Muscle layer of colon (tissue), 2 donors: ENCODE results near the gene CREBBP.

ENCODE experiments used
- H3K27ac ChIP-seq: one replicate; pipeline ENCODE4 v1.7.0; 2013; ENCODE audit warnings: low read depth, mild to moderate bottlenecking, low read length, moderate library complexity
- H3K27me3 ChIP-seq, 2 donors: one replicate each; pipeline ENCODE4 v1.7.0; 2013; ENCODE audit warnings: low read length in 2 of 2, mild to moderate bottlenecking in 2 of 2; ENCODE audit not compliant: insufficient read depth in 2 of 2, control insufficient read depth in 1 of 2
- H3K36me3 ChIP-seq: one replicate; pipeline ENCODE4 v1.7.0; 2013; ENCODE audit warnings: mild to moderate bottlenecking, low read length; ENCODE audit not compliant: insufficient read depth
- H3K4me1 ChIP-seq: one replicate; pipeline ENCODE4 v1.7.0; 2013; ENCODE audit warnings: mild to moderate bottlenecking, low read length; ENCODE audit not compliant: insufficient read depth
- H3K4me3 ChIP-seq, 2 donors: one replicate each; pipeline ENCODE4 v1.7.0; 2013; ENCODE audit warnings: low read length in 2 of 2, low read depth in 1 of 2, mild to moderate bottlenecking in 1 of 2, moderate library complexity in 1 of 2
- H3K9ac ChIP-seq: one replicate; pipeline ENCODE4 v1.7.0; 2013; ENCODE audit warnings: low read length
- H3K9me3 ChIP-seq: one replicate; pipeline ENCODE4 v1.7.0; 2013; ENCODE audit warnings: mild to moderate bottlenecking, low read length
- donor health status: abdominal sarcoma.
- donor health status: Adenocarcinoma of cecum.

CREBBP gene

DNA sequence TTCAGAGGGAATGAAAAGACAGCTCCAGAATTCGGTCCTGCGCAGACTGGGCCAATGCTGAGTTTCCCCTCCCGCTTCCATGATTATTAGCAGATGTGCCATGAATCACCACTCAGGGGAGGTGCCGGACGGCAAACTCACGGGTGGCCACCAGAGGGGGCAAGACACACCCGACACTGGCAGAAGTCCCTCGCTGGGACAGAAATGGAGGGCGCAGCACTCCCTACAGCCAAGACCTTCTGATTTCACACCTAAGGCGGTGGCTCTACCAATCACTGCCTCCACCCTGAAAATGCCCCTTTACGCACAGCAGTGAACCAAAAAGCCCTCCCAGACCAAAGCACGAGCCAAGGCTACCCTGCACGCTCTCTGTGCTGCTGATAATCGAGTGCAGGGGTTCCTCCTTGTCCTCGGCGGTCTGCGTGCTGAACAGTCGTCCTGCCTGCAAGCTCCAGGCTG, 190.0 kb downstream of the CREBBP start:
- Histone ChIP-seq H3K4me3 (peak overlapping the region; percentile 25 to 66), H3K27me3 (no peaks in the 10 kb centered on the region), H3K4me1 (peaks cover 15% of the 10 kb centered on the region), H3K36me3 (peaks cover 28% of the 10 kb centered on the region), H3K9me3 (no peaks in the 10 kb centered on the region), H3K27ac (peak overlapping the region; percentile 67), H3K9ac (peak overlapping the region; percentile 42)

GRCh38 chr16:3689731-3690130, 190.8 kb downstream of the CREBBP start:
- peaks cover 35% of the 10 kb centered on the region for H3K36me3 ChIP-seq
- H3K4me3 ChIP-seq: peak overlapping the region in 1 of 2 donors; percentile 23
- H3K9me3 ChIP-seq: no peaks in the 10 kb centered on the region
- H3K9ac ChIP-seq: no peak overlapping the region
- peaks cover 15% of the 10 kb centered on the region for H3K4me1 ChIP-seq
- H3K27me3 ChIP-seq: no peaks in the 10 kb centered on the region
- H3K27ac ChIP-seq: no peak overlapping the region

- peaks cover 35% of the 10 kb centered on the region for H3K36me3 ChIP-seq
Observed at GRCh38 chr16:3687792-3688191, 192.7 kb downstream of the CREBBP start.

DNA sequence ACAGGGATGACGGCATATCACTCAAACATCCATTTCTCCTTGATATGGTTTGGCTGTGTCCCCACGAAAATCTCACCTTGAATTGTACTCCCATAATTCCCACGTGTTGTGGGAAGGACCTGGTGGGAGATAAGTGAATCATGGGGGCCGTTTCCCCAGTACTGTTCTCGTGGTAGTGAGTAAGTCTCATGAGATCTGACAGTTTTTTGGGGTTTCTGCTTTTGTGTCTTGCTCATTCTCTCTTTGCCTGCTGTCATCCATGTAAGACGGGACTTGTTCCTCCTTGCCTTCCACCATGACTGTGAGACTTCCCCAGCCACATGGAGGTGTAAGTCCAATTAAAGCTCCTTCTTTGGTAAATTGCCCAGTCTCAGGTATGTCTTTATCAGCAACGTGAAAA, 193.5 kb downstream of the CREBBP start:
- H3K4me1 ChIP-seq: peaks cover 15% of the 10 kb centered on the region
- no peak overlapping the region for H3K27ac ChIP-seq
- H3K36me3 ChIP-seq: peaks cover 35% of the 10 kb centered on the region
- H3K27me3 ChIP-seq: no peaks in the 10 kb centered on the region
- H3K4me3 ChIP-seq: no peak overlapping the region
- no peak overlapping the region for H3K9ac ChIP-seq
- H3K9me3 ChIP-seq: no peaks in the 10 kb centered on the region

More at GRCh38 chr16:3687792-3688191, 192.7 kb downstream of the CREBBP start:
- H3K9ac ChIP-seq: no peak overlapping the region
- no peaks in the 10 kb centered on the region for H3K9me3 ChIP-seq
- peaks cover 15% of the 10 kb centered on the region for H3K4me1 ChIP-seq
- H3K4me3 ChIP-seq: no peak overlapping the region
- no peak overlapping the region for H3K27ac ChIP-seq
- H3K27me3 ChIP-seq: no peaks in the 10 kb centered on the region

DNA sequence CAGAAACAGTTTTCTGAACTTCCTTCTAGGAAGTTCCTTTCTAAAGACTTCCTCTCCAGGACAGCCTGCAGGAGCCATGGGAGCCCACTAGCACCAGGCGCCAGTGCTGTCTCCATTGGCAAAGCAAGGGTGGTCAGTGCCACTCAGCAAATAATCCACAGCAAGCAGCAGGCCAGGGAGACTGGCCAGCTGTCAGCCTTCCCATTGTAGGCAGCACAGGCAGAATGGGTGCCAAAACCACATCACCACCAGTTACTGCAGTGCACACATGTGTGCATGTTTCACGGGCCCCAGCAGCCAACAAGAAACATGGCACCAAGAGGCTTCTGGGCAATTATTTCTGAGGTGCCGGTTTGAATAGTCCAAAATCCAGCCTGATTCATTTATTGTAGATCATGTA, 199.3 kb downstream of the CREBBP start:
- no peak overlapping the region for H3K27ac ChIP-seq
- H3K4me1 ChIP-seq: no peaks in the 10 kb centered on the region
- peaks cover 47% of the 10 kb centered on the region for H3K36me3 ChIP-seq
- H3K9ac ChIP-seq: no peak overlapping the region
- no peaks in the 10 kb centered on the region for H3K9me3 ChIP-seq
- H3K27me3 ChIP-seq: no peaks in the 10 kb centered on the region
- no peak overlapping the region for H3K4me3 ChIP-seq

DNA sequence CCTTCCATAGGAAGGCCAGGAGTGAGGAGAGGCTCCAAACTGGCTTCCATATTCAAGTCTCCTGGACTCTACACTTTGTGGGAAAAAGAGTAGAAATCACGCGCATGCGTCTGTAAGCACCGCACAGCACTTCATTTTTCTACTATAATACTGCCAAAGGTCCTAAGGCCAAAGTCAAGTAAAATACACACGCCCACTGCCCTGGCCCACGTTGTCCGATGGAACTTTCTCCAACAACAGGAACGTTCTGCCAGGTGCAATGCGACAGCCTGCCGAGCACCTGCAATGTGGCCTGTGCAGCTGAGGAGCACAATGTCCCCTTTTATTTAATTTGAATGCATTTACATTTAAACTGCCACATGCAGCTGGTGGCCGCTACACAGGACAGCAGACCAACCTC, 202.5 kb downstream of the CREBBP start:
- Histone ChIP-seq H3K27me3 (no peaks in the 10 kb centered on the region), H3K4me1 (no peaks in the 10 kb centered on the region), H3K27ac (no peak overlapping the region), H3K36me3 (peaks cover 61% of the 10 kb centered on the region), H3K9ac (no peak overlapping the region), H3K9me3 (no peaks in the 10 kb centered on the region), H3K4me3 (no peak overlapping the region)

GRCh38 chr16:3675601-3676130, 204.8 kb downstream of the CREBBP start:
- no peak overlapping the region for H3K9ac ChIP-seq
- H3K36me3 ChIP-seq: peaks cover 56% of the 10 kb centered on the region

More at GRCh38 chr16:3675601-3676130, 204.8 kb downstream of the CREBBP start:
- H3K27me3 ChIP-seq: no peaks in the 10 kb centered on the region
- H3K4me1 ChIP-seq: no peaks in the 10 kb centered on the region
- no peak overlapping the region for H3K4me3 ChIP-seq
- H3K27ac ChIP-seq: no peak overlapping the region
- H3K9me3 ChIP-seq: no peaks in the 10 kb centered on the region
